ENCODE data around the gene BAZ2A.

DNA sequence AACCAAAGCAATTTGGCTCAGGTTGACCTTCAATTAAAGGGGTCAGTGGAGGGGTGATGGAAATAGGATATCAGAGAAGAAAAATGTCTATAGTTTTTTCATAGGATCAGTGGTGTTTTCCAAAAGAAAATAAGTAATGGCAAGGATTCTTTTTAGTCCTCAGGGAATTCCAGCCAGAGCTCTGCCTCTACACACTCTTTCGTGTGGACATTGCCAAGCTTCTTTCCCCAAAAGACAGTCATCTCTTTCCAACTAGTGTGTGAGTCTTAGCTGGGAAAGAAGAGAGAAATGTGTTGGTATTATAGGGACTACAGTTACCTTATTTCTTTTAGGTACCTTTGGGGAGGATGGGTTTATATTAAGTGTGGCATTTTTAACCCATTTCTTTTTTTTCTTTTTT is 62.0 kb downstream of the BAZ2A start:
- TF ChIP-seq, protein P1, sequence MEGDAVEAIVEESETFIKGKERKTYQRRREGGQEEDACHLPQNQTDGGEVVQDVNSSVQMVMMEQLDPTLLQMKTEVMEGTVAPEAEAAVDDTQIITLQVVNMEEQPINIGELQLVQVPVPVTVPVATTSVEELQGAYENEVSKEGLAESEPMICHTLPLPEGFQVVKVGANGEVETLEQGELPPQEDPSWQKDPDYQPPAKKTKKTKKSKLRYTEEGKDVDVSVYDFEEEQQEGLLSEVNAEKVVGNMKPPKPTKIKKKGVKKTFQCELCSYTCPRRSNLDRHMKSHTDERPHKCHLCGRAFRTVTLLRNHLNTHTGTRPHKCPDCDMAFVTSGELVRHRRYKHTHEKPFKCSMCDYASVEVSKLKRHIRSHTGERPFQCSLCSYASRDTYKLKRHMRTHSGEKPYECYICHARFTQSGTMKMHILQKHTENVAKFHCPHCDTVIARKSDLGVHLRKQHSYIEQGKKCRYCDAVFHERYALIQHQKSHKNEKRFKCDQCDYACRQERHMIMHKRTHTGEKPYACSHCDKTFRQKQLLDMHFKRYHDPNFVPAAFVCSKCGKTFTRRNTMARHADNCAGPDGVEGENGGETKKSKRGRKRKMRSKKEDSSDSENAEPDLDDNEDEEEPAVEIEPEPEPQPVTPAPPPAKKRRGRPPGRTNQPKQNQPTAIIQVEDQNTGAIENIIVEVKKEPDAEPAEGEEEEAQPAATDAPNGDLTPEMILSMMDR (IDR thresholded peaks at IDR 0.05; ENCODE audit: low read depth, low read length, poor library complexity, severe bottlenecking), result no peak
- TF ChIP-seq EZH2phosphoT487 (IDR thresholded peaks at IDR 0.05; ENCODE audit: borderline replicate concordance, low read length), result no peak
